Measurements from ENCODE around the gene NDUFV2. TPM values are rescaled to one million over a fixed set of nuclear protein-coding genes. Genes with fewer than 3 reads are reported as not detected.

NDUFV2 gene
- total RNA-seq, 8 experiments from 2014 or later = 122 to 250 (median 156) TPM

DNA sequence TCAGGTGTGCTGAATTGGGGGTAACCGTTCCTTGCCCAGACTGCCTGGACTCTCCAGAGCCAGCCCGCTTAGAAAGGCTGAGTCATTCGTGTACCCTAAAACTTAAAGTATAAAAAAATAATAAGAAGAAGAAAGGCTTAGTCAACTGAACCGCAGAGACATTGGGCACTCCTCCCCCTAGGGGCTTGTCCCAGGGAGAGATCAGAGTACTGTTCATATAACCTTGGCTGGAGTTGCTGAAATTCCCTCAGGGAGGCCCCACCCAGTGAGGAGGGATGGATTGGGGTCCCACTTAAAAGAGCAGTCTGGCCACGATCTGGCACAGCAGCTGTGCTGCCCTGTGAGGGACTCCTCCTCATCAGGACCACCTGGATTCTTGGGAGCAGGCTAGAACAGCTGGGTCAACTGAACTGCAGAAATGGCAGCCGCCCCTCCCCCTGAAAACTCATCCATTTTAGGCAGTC lies 71.3 kb downstream of the NDUFV2 start:
- ATAC-seq (replicated peaks in 6 of 8) = no peak
- Histone ChIP-seq H3K27ac (no peak overlapping the region), H3K4me3 (no peak overlapping the region), H3K4me1 (replicated peaks in 1 of 2) (no peaks in the 10 kb centered on the region)
- WGBS, 10 experiments = 93 to 100% (median 100%) methylated on average over 1 to 5 of the region's 6 CpGs; no CpG with 5 or more reads in 6 of the 10 experiments
- in situ Hi-C loops (cut with MboI; ENCODE audit: low pct_unique_long_range_greater_than_20kb in 2 of 9, low sequenced_read_pairs in 9 of 9, unreplicated experiment in 9 of 9) = no loop called here

DNA sequence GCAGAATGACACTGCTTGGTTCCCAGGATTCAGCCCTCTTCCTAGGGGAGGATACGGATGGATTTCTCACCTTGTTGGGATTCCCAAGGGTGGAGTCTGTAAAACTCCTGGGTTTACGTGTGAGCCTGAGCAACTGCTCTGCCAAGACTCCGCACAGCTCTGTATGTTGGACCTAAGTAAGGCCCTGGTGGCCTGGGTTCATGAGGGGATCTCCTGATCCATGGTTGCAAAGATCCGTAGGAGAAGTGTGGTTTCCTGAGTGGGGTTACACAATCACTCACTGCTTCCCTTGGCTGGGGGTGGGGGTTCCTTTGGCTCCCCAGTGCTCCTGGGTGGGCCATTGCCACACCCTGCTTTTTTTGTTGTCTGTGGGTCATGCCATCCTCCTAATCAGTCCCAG lies 71.8 kb downstream of the NDUFV2 start:
- in situ Hi-C loops (cut with MboI; ENCODE audit: low pct_unique_long_range_greater_than_20kb in 2 of 9, low sequenced_read_pairs in 9 of 9, unreplicated experiment in 9 of 9) = no loop called here
- WGBS, 10 experiments = 100% methylated on average over 1 to 2 of the region's 4 CpGs; no CpG with 5 or more reads in 6 of the 10 experiments
- no peak for ATAC-seq (replicated peaks in 6 of 8)
- Histone ChIP-seq H3K4me3 (no peak overlapping the region), H3K4me1 (replicated peaks in 1 of 2) (no peaks in the 10 kb centered on the region), H3K27ac (no peak overlapping the region)

GRCh38 chr18:9175115-9175514 lies 72.6 kb downstream of the NDUFV2 start:
- in situ Hi-C loops (cut with MboI; ENCODE audit: low pct_unique_long_range_greater_than_20kb in 2 of 9, low sequenced_read_pairs in 9 of 9, unreplicated experiment in 9 of 9) = no loop called here
- no peak for ATAC-seq (replicated peaks in 6 of 8)
- no peaks in the 10 kb centered on the region for H3K4me1 ChIP-seq (replicated peaks in 1 of 2)
- 80 to 100% (median 93%) methylated on average over 1 of the region's 1 CpG; no CpG with 5 or more reads in 1 of the 10 experiments for WGBS, 10 experiments
- H3K4me3 ChIP-seq = no peak overlapping the region
- H3K27ac ChIP-seq = no peak overlapping the region

GRCh38 chr18:9177031-9177430 lies 74.5 kb downstream of the NDUFV2 start:
- H3K27ac ChIP-seq = no peak overlapping the region
- peak in 2 of 8 experiments; percentile 37 to 66 for ATAC-seq (replicated peaks in 6 of 8)
- no peak overlapping the region for H3K4me3 ChIP-seq
- H3K4me1 ChIP-seq (replicated peaks in 1 of 2) = no peaks in the 10 kb centered on the region
- 63 to 100% (median 92%) methylated on average over 1 to 6 of the region's 6 CpGs for WGBS, 10 experiments
- in situ Hi-C loops (cut with MboI; ENCODE audit: low pct_unique_long_range_greater_than_20kb in 2 of 9, low sequenced_read_pairs in 9 of 9, unreplicated experiment in 9 of 9) = no loop called here

GRCh38 chr18:9177466-9177865 lies 75.0 kb downstream of the NDUFV2 start:
- in situ Hi-C loops (cut with MboI; ENCODE audit: low pct_unique_long_range_greater_than_20kb in 2 of 9, low sequenced_read_pairs in 9 of 9, unreplicated experiment in 9 of 9) = no loop called here
- Histone ChIP-seq H3K4me3 (no peak overlapping the region), H3K4me1 (replicated peaks in 1 of 2) (no peaks in the 10 kb centered on the region), H3K27ac (no peak overlapping the region)
- WGBS, 10 experiments = 64 to 100% (median 84%) methylated on average over 1 to 4 of the region's 4 CpGs; no CpG with 5 or more reads in 1 of the 10 experiments
- no peak for ATAC-seq (replicated peaks in 6 of 8)

DNA sequence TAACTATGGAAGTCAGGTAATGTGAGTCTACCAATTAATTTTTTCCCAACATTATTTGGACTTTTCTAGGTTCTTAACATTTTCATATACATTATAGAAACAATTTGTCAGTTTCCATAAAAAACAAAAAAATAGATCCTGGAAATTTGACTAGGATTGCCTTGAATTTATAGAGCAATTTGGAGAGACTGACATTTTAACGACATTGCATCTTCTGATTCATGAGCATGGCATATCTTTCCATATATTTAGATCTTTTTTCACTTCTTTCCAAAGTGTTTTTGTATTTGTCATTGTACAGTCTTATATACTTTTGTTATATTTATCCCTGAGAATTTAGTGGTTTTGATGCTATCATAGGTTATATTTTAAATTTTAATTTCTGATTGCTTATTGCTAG lies 76.1 kb downstream of the NDUFV2 start:
- in situ Hi-C loops (cut with MboI; ENCODE audit: low pct_unique_long_range_greater_than_20kb in 2 of 9, low sequenced_read_pairs in 9 of 9, unreplicated experiment in 9 of 9) = no loop called here
- no peak for ATAC-seq (replicated peaks in 6 of 8)
- WGBS, 10 experiments = 86 to 100% (median 100%) methylated on average over 1 of the region's 1 CpG

DNA sequence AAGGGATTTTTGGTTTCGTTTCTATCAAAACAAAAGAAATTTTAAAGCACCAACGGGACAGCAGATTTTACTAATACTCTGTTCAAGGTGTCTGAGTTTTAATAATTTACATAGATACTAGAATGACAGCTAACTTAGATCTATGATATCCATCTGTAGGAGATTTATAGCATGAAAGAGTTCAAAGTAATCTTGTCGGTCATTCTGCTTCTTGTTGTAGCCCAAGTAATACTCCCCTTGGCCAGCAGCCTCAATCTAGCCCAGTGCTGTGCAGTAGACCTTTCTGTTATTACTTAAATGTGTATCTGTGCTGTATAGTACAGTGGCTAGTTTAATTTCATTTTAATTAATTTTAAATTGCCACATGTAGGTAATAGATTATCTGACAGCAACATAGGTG lies 78.8 kb downstream of the NDUFV2 start:
- Histone ChIP-seq H3K27ac (no peak overlapping the region), H3K4me1 (replicated peaks in 1 of 2) (no peaks in the 10 kb centered on the region), H3K4me3 (no peak overlapping the region)
- WGBS, 10 experiments = 7 to 100% (median 89%) methylated on average over 1 to 3 of the region's 3 CpGs
- no peak for ATAC-seq (replicated peaks in 6 of 8)
- in situ Hi-C loops (cut with MboI; ENCODE audit: low pct_unique_long_range_greater_than_20kb in 2 of 9, low sequenced_read_pairs in 9 of 9, unreplicated experiment in 9 of 9) = no loop called here

More for the DNA sequence above, 76.1 kb downstream of the NDUFV2 start:
- no peak overlapping the region for H3K4me3 ChIP-seq
- H3K27ac ChIP-seq = no peak overlapping the region
- no peaks in the 10 kb centered on the region for H3K4me1 ChIP-seq (replicated peaks in 1 of 2)

DNA sequence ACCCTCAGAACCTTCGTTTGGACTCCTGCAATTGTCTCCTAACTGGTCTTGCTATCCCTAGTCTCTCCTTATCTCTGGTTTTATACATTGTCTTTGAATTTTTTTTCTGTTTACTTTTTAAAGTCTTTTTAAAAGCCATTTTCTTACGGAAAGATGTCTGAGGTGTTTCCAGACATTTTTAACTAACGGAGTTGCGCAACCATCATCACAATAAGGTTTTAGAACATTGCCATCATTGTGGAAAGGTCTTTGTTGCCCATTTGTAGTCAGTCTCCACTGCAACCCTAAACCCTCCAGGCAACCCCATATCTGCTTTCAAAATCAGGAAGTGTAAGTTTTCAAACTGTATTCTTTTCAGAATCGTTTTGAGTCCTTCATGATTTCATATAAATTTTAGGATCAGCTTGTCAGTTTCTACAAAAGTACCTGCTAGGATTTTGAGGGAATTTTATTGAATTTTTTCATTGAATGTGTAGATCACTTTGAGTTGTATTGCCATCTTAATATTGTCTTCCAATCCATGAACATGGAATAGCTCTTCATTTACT lies 80.4 kb downstream of the NDUFV2 start:
- Histone ChIP-seq H3K4me3 (no peak overlapping the region), H3K27ac (no peak overlapping the region), H3K4me1 (replicated peaks in 1 of 2) (no peaks in the 10 kb centered on the region)
- WGBS, 10 experiments = 70 to 100% (median 84%) methylated on average over 2 to 5 of the region's 5 CpGs
- no peak for ATAC-seq (replicated peaks in 6 of 8)
- in situ Hi-C loops (cut with MboI; ENCODE audit: low pct_unique_long_range_greater_than_20kb in 2 of 9, low sequenced_read_pairs in 9 of 9, unreplicated experiment in 9 of 9) = no loop called here

Other genes starting within 250 kb of the NDUFV2 start
- 10 to 100 TPM; 18.5 to 48.5 (median 35.9) TPM for gene ANKRD12, start 34.1 kb downstream of the NDUFV2 start, total RNA-seq
- 100 to 1,000 TPM in 1 of 8 experiments, 10 to 100 TPM in 5, 1 to 10 TPM in 2; 8.6 to 158 (median 25.2) TPM for gene TWSG1, start 232.1 kb downstream of the NDUFV2 start, total RNA-seq